K562 (cell line): ENCODE measurements around the gene PAGE1. TPM values are rescaled to one million over a fixed set of nuclear protein-coding genes. Genes with fewer than 3 reads are reported as not detected.

ENCODE experiments used
- EP300 ChIP-seq: IDR thresholded peaks from 2 replicates; pipeline ENCODE4 v1.6.1; 2012; ENCODE audit warnings: low read length, improper control_type of control experiment
- GTF2F1 ChIP-seq: IDR thresholded peaks from 2 replicates; pipeline ENCODE4 v1.6.1; 2011; ENCODE audit warnings: low read depth, low read length, improper control_type of control experiment
- MYBL2 ChIP-seq, 2 experiments: fragments of 450-650 bp in 1 of 2; sonication (generic) in 1 of 2; formaldehyde crosslinking in 1 of 2; IDR thresholded peaks; 2 replicates each; pipeline versions ENCODE4 v1.6.1 to v1.8.1; 2017 to 2022; ENCODE audit warnings: borderline replicate concordance in 1 of 2, inconsistent platforms in 1 of 2, low read depth in 1 of 2, mild to moderate bottlenecking in 1 of 2, missing genetic modification reagents in 1 of 2, moderate library complexity in 1 of 2
- NCOA6 ChIP-seq: fragments of 450-650 bp; IDR thresholded peaks from 2 replicates; pipeline ENCODE4 v1.6.1; 2017; ENCODE audit warnings: mild to moderate bottlenecking
- POLR2G ChIP-seq: fragments of 200-400 bp; formaldehyde crosslinking; IDR thresholded peaks from 2 replicates; pipeline ENCODE4 v1.6.1; 2017; ENCODE audit warnings: low read depth, mild to moderate bottlenecking, antibody characterized with exemption, low read length, moderate library complexity
- POU5F1 ChIP-seq: fragments of 150-350 bp; IDR thresholded peaks from 2 replicates; pipeline ENCODE4 v1.6.1; 2014; ENCODE audit warnings: borderline replicate concordance, low read length, low read depth, mild to moderate bottlenecking; ENCODE audit not compliant: partially characterized antibody
- SIX5 ChIP-seq, 2 experiments: IDR thresholded peaks; 2 replicates each; pipeline ENCODE4 v1.6.1; 2011; ENCODE audit warnings: low read length in 2 of 2, borderline replicate concordance in 1 of 2, low read depth in 1 of 2, mild to moderate bottlenecking in 1 of 2, moderate library complexity in 1 of 2; ENCODE audit not compliant: insufficient read depth in 1 of 2
- ZNF165 ChIP-seq: fragments of 250-450 bp; sonication (Bioruptor Pico); IDR thresholded peaks from 2 replicates; pipeline ENCODE4 v1.4.0; 2020; ENCODE audit warnings: borderline replicate concordance
- polyA plus RNA-seq, 8 experiments: library from polyadenylated mRNA; depleted of rRNA in 4 of 8; stranded (reverse) in 5 of 8; unstranded in 3 of 8; fragments of >200 nt; fragmentation: Nextera tagmentation in 2 of 8; fragmentation: Illumina TruSeq in 1 of 8; extraction: Ambion mirVana in 2 of 8; extraction: Trizol in 1 of 8; gene quantifications; 2 replicates each; pipeline versions ENCODE4 v1.2.1 to v1.2.3, GENCODE V29; 2011 to 2014; ENCODE audit warnings: inconsistent platforms in 1 of 8, missing spikeins in 1 of 8
- total RNA-seq, 7 experiments: library from RNA; depleted of rRNA in 6 of 7; stranded (reverse); fragments of >200 nt in 6 of 7; fragmentation: Illumina TruSeq in 2 of 7; extraction: Trizol in 2 of 7; gene quantifications; 2 replicates each; pipeline versions ENCODE4 v1.2.1 to v1.2.3, GENCODE V29; 2011 to 2021; ENCODE audit warnings: low replicate concordance in 1 of 7
- TF ChIP-seq, protein P1 (sequence below): fragments of 450-650 bp; IDR thresholded peaks from 2 replicates; pipeline ENCODE4 v1.6.1; 2016; ENCODE audit warnings: mild to moderate bottlenecking, moderate library complexity
- TF ChIP-seq, protein P2 (sequence below), 3 experiments: fragments of 200-800 bp in 1 of 3; fragments of 250-450 bp in 1 of 3; fragments of 450-650 bp in 1 of 3; sonication (Bioruptor Pico) in 1 of 3; sonication (Bioruptor generic) in 1 of 3; formaldehyde crosslinking in 1 of 3; IDR thresholded peaks; 2 replicates each; pipeline versions ENCODE4 v1.6.1 to v1.8.0; 2016 to 2022; ENCODE audit warnings: mild to moderate bottlenecking in 2 of 3, missing genetic modification characterization in 2 of 3, missing compliant biosample characterization in 1 of 3, moderate library complexity in 1 of 3

Gene PAGE1
- total and polyA plus RNA-seq, 9 of the 15 experiments (the other 6 are each of a cell fraction or from before 2014, with no cell fraction given), result 43.5 to 520 (median 123) TPM

DNA sequence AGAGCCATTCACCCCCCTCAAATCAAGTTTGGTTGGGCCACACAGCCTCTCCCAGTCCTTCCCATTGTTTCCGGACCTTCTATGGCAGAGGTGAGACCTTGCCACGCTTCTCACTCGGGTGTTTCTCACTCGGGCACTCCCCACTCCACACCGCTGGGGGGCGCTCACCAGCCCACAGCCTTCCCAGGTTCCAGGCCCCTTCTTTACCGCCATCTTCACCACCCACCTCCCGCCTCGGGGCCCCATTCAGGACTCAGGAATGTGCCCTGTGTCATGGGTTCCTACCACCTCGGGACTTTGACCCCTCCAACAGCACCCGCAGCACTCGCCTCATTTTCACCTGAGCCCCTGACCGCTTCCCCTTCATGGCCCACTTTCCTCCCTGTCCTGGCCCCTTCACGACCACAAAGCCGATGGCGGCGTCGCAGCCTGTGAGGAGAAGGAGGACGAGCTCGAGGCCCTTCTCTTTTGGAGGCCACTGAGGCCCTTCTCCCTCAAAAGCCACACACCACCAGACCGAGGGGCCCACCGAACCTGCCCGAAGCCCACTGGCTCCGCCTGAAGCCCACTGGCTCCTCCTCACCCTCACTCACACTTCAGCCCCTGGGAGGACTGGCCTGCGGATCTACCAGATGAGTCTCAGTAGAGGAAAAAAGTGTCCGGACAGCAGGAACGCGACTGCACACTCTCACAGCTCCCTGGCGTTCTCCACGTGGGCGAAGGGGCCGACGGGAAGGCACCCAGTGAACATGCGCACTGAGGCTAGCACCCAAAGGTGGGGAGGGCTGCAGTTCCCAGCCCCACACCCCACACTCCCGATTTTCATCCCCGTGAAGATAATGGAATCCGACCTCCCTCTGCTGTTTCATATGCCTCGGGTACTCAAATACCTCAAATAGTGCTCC lies at the start of gene PAGE1 (continued):
- TF ChIP-seq, protein P1, sequence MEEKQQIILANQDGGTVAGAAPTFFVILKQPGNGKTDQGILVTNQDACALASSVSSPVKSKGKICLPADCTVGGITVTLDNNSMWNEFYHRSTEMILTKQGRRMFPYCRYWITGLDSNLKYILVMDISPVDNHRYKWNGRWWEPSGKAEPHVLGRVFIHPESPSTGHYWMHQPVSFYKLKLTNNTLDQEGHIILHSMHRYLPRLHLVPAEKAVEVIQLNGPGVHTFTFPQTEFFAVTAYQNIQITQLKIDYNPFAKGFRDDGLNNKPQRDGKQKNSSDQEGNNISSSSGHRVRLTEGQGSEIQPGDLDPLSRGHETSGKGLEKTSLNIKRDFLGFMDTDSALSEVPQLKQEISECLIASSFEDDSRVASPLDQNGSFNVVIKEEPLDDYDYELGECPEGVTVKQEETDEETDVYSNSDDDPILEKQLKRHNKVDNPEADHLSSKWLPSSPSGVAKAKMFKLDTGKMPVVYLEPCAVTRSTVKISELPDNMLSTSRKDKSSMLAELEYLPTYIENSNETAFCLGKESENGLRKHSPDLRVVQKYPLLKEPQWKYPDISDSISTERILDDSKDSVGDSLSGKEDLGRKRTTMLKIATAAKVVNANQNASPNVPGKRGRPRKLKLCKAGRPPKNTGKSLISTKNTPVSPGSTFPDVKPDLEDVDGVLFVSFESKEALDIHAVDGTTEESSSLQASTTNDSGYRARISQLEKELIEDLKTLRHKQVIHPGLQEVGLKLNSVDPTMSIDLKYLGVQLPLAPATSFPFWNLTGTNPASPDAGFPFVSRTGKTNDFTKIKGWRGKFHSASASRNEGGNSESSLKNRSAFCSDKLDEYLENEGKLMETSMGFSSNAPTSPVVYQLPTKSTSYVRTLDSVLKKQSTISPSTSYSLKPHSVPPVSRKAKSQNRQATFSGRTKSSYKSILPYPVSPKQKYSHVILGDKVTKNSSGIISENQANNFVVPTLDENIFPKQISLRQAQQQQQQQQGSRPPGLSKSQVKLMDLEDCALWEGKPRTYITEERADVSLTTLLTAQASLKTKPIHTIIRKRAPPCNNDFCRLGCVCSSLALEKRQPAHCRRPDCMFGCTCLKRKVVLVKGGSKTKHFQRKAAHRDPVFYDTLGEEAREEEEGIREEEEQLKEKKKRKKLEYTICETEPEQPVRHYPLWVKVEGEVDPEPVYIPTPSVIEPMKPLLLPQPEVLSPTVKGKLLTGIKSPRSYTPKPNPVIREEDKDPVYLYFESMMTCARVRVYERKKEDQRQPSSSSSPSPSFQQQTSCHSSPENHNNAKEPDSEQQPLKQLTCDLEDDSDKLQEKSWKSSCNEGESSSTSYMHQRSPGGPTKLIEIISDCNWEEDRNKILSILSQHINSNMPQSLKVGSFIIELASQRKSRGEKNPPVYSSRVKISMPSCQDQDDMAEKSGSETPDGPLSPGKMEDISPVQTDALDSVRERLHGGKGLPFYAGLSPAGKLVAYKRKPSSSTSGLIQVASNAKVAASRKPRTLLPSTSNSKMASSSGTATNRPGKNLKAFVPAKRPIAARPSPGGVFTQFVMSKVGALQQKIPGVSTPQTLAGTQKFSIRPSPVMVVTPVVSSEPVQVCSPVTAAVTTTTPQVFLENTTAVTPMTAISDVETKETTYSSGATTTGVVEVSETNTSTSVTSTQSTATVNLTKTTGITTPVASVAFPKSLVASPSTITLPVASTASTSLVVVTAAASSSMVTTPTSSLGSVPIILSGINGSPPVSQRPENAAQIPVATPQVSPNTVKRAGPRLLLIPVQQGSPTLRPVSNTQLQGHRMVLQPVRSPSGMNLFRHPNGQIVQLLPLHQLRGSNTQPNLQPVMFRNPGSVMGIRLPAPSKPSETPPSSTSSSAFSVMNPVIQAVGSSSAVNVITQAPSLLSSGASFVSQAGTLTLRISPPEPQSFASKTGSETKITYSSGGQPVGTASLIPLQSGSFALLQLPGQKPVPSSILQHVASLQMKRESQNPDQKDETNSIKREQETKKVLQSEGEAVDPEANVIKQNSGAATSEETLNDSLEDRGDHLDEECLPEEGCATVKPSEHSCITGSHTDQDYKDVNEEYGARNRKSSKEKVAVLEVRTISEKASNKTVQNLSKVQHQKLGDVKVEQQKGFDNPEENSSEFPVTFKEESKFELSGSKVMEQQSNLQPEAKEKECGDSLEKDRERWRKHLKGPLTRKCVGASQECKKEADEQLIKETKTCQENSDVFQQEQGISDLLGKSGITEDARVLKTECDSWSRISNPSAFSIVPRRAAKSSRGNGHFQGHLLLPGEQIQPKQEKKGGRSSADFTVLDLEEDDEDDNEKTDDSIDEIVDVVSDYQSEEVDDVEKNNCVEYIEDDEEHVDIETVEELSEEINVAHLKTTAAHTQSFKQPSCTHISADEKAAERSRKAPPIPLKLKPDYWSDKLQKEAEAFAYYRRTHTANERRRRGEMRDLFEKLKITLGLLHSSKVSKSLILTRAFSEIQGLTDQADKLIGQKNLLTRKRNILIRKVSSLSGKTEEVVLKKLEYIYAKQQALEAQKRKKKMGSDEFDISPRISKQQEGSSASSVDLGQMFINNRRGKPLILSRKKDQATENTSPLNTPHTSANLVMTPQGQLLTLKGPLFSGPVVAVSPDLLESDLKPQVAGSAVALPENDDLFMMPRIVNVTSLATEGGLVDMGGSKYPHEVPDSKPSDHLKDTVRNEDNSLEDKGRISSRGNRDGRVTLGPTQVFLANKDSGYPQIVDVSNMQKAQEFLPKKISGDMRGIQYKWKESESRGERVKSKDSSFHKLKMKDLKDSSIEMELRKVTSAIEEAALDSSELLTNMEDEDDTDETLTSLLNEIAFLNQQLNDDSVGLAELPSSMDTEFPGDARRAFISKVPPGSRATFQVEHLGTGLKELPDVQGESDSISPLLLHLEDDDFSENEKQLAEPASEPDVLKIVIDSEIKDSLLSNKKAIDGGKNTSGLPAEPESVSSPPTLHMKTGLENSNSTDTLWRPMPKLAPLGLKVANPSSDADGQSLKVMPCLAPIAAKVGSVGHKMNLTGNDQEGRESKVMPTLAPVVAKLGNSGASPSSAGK, result peak; percentile 84
- no peak for TF ChIP-seq POU5F1
- no peak for TF ChIP-seq ZNF165 (CRISPR knock-in tag)
- TF ChIP-seq MYBL2 (IDR thresholded peaks at IDR 0.05; ENCODE audit: low read depth), result no peak
- TF ChIP-seq MYBL2 (CRISPR knock-in tag; IDR thresholded peaks at IDR 0.05; ENCODE audit: borderline replicate concordance), result no peak
- no peak for TF ChIP-seq SIX5 (IDR thresholded peaks at IDR 0.05; ENCODE audit: borderline replicate concordance in 1 of 2, insufficient read depth in 1 of 2, low read depth in 1 of 2, low read length in 2 of 2)
- TF ChIP-seq EP300, result no peak
- no peak for TF ChIP-seq GTF2F1
- no peak for TF ChIP-seq NCOA6
- TF ChIP-seq POLR2G, result peak; percentile 43
- TF ChIP-seq, protein P2, sequence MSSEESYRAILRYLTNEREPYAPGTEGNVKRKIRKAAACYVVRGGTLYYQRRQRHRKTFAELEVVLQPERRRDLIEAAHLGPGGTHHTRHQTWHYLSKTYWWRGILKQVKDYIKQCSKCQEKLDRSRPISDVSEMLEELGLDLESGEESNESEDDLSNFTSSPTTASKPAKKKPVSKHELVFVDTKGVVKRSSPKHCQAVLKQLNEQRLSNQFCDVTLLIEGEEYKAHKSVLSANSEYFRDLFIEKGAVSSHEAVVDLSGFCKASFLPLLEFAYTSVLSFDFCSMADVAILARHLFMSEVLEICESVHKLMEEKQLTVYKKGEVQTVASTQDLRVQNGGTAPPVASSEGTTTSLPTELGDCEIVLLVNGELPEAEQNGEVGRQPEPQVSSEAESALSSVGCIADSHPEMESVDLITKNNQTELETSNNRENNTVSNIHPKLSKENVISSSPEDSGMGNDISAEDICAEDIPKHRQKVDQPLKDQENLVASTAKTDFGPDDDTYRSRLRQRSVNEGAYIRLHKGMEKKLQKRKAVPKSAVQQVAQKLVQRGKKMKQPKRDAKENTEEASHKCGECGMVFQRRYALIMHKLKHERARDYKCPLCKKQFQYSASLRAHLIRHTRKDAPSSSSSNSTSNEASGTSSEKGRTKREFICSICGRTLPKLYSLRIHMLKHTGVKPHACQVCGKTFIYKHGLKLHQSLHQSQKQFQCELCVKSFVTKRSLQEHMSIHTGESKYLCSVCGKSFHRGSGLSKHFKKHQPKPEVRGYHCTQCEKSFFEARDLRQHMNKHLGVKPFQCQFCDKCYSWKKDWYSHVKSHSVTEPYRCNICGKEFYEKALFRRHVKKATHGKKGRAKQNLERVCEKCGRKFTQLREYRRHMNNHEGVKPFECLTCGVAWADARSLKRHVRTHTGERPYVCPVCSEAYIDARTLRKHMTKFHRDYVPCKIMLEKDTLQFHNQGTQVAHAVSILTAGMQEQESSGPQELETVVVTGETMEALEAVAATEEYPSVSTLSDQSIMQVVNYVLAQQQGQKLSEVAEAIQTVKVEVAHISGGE (CRISPR knock-in tag; IDR thresholded peaks at IDR 0.05), result no peak
